Panc1 (cell line): Measurements from ENCODE around the gene MRRF. TPM values are rescaled to one million over a fixed set of nuclear protein-coding genes. Genes with fewer than 3 reads are reported as not detected.

Experiments
- ATAC-seq: fragments of 200-7000 bp; cut with Tn5 transposase; 2 replicates; pipeline ENCODE4 v1.9.1; 2020; ENCODE audit warnings: mild to moderate bottlenecking, moderate library complexity
- BruUV-seq: library from RNA; stranded (reverse); fragments of 400-500 nt; replicated peaks from 2 replicates; lab custom pipeline; 2021; lab: Mats Ljungman, UMichigan
- CTCF ChIA-PET: fragments of 300-600 bp; sonication (Branson Sonifier 250); formaldehyde crosslinking; loops from one replicate; lab custom pipeline; 2022; ENCODE audit warnings: antibody characterized with exemption; lab: Charles Lee
- POLR2A ChIA-PET: fragments of 300-600 bp; sonication (Branson Sonifier 250); formaldehyde crosslinking; loops from one replicate; lab custom pipeline; 2022; ENCODE audit warnings: antibody characterized with exemption; lab: Charles Lee
- DNase-seq: peaks from one replicate; pipeline ENCODE4 v3.0.0-alpha.2; 2010; ENCODE audit warnings: low read depth, low spot score
- H3K27ac ChIP-seq: 2 replicates; pipeline ENCODE4 v1.5.1; 2011; ENCODE audit warnings: mild to moderate bottlenecking, low read length, inconsistent platforms
- H3K27me3 ChIP-seq: fragments of 200-500 bp; sonication (Bioruptor generic); 2 replicates; pipeline ENCODE4 v1.6.0; 2014; ENCODE audit warnings: low read length, inconsistent platforms; ENCODE audit not compliant: control insufficient read depth, insufficient read depth
- H3K36me3 ChIP-seq: fragments of 200-500 bp; sonication (Bioruptor generic); 2 replicates; pipeline ENCODE4 v1.5.1; 2014; ENCODE audit warnings: inconsistent platforms, mild to moderate bottlenecking, low read length, moderate library complexity; ENCODE audit not compliant: control insufficient read depth, insufficient read depth
- H3K4me1 ChIP-seq: 2 replicates; pipeline ENCODE4 v1.5.1; 2011; ENCODE audit warnings: inconsistent platforms, mild to moderate bottlenecking, low read length, moderate library complexity; ENCODE audit not compliant: control insufficient read depth, insufficient read depth
- H3K4me3 ChIP-seq, 2 experiments: 2 replicates each; pipeline ENCODE4 v1.5.1; 2011 to 2012; ENCODE audit warnings: low read depth in 2 of 2, low read length in 2 of 2, mild to moderate bottlenecking in 2 of 2, inconsistent platforms in 1 of 2, moderate library complexity in 1 of 2
- H3K9me3 ChIP-seq: fragments of 200-500 bp; sonication (Bioruptor generic); 2 replicates; pipeline ENCODE4 v1.5.1; 2014; ENCODE audit warnings: low read depth, mild to moderate bottlenecking, inconsistent platforms, low read length, moderate library complexity; ENCODE audit not compliant: control insufficient read depth, insufficient read depth
- POLR2AphosphoS5 ChIP-seq: IDR thresholded peaks from 2 replicates; pipeline ENCODE4 v1.6.1; 2012; ENCODE audit warnings: mild to moderate bottlenecking, low read depth, low read length, moderate library complexity
- SIN3A ChIP-seq: IDR thresholded peaks from 2 replicates; pipeline ENCODE4 v1.6.1; 2012; ENCODE audit warnings: low read depth, mild to moderate bottlenecking, low read length, moderate library complexity, borderline replicate concordance; ENCODE audit not compliant: insufficient read depth
- TCF7L2 ChIP-seq: IDR thresholded peaks from 2 replicates; pipeline ENCODE4 v1.6.1; 2011; ENCODE audit warnings: mild to moderate bottlenecking, low read depth, low read length, inconsistent platforms
- in situ Hi-C: cut with HindIII; loops from 2 replicates; pipeline ENCODE4 v1.10.0; 2016; ENCODE audit warnings: low sequenced_read_pairs, low pct_unique_long_range_greater_than_20kb
- intact Hi-C: fragments of 100-400 bp; cut with micrococcal nuclease; formaldehyde crosslinking; loops from one replicate; pipeline ENCODE4 v1.10.0; 2022; ENCODE audit not compliant: unreplicated experiment
- total RNA-seq: library from RNA; stranded (reverse); gene quantifications from one replicate; pipeline ENCODE4 v1.2.1, GENCODE V29; 2021; ENCODE audit not compliant: unreplicated experiment
- TF ChIP-seq, protein P1 (sequence below), 2 experiments: IDR thresholded peaks; 2 replicates each; pipeline ENCODE4 v1.6.1; 2011 to 2012; ENCODE audit warnings: low read depth in 2 of 2, control low read depth in 1 of 2, low read length in 1 of 2, mild to moderate bottlenecking in 1 of 2, moderate library complexity in 1 of 2; ENCODE audit not compliant: insufficient read depth in 1 of 2
- TF ChIP-seq, protein P2 (sequence below): fragments of 450-650 bp; IDR thresholded peaks from 2 replicates; pipeline ENCODE4 v1.5.1; 2017; ENCODE audit warnings: mild to moderate bottlenecking

MRRF gene
- total RNA-seq, 1 experiment from 2014 or later: 28.4 TPM

DNA sequence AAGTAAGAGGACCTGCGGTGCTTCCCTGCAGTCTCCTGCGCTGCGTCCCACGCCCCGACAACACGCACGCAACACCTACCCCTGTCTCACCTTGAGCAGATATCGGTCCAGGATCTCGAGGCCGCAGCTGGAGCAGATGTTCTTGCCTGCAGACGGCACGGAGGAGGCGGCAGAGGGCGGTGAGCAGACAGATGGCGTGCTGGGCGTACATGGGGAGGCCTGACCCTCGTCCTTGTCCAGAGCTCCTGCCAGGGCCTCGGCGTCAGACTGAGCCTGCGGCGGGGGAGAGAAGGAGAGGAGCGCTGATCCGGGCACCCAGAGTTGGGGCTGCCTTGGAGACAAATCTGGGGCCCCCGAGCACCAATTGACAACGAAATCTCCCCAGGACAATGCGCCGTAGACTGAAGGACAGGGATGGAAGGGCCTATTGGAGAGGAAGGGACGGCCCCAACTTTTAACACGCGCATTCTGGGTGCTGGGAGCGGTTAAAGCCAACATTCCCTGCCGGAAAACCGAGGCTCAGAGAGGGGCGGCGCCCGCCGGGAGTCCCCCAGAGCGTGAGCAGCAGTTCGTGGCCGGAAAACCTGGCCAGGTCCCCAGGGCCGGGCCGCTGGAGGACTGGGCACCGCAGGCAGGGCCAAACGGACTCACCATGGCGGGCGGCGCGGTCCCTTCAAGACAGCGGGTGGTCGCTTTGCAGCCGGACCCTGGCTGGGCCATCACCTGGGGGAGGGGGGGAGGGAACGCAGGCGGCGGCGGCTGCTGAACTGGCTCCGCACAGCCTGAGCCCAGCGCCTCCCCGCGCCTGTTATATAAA is 37.7 kb upstream of the MRRF start:
- TF ChIP-seq, protein P1, sequence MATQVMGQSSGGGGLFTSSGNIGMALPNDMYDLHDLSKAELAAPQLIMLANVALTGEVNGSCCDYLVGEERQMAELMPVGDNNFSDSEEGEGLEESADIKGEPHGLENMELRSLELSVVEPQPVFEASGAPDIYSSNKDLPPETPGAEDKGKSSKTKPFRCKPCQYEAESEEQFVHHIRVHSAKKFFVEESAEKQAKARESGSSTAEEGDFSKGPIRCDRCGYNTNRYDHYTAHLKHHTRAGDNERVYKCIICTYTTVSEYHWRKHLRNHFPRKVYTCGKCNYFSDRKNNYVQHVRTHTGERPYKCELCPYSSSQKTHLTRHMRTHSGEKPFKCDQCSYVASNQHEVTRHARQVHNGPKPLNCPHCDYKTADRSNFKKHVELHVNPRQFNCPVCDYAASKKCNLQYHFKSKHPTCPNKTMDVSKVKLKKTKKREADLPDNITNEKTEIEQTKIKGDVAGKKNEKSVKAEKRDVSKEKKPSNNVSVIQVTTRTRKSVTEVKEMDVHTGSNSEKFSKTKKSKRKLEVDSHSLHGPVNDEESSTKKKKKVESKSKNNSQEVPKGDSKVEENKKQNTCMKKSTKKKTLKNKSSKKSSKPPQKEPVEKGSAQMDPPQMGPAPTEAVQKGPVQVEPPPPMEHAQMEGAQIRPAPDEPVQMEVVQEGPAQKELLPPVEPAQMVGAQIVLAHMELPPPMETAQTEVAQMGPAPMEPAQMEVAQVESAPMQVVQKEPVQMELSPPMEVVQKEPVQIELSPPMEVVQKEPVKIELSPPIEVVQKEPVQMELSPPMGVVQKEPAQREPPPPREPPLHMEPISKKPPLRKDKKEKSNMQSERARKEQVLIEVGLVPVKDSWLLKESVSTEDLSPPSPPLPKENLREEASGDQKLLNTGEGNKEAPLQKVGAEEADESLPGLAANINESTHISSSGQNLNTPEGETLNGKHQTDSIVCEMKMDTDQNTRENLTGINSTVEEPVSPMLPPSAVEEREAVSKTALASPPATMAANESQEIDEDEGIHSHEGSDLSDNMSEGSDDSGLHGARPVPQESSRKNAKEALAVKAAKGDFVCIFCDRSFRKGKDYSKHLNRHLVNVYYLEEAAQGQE (IDR thresholded peaks at IDR 0.05; ENCODE audit: insufficient read depth in 1 of 2, low read depth in 2 of 2, low read length in 1 of 2): no peak
- TF ChIP-seq, protein P2, sequence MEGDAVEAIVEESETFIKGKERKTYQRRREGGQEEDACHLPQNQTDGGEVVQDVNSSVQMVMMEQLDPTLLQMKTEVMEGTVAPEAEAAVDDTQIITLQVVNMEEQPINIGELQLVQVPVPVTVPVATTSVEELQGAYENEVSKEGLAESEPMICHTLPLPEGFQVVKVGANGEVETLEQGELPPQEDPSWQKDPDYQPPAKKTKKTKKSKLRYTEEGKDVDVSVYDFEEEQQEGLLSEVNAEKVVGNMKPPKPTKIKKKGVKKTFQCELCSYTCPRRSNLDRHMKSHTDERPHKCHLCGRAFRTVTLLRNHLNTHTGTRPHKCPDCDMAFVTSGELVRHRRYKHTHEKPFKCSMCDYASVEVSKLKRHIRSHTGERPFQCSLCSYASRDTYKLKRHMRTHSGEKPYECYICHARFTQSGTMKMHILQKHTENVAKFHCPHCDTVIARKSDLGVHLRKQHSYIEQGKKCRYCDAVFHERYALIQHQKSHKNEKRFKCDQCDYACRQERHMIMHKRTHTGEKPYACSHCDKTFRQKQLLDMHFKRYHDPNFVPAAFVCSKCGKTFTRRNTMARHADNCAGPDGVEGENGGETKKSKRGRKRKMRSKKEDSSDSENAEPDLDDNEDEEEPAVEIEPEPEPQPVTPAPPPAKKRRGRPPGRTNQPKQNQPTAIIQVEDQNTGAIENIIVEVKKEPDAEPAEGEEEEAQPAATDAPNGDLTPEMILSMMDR: no peak
- TF ChIP-seq SIN3A (no peak), TCF7L2 (no peak), POLR2AphosphoS5 (no peak)
- no peaks in the 10 kb centered on the region for H3K4me1 ChIP-seq
- POLR2A ChIA-PET: no interaction called here
- in situ Hi-C loops: no loop called here
- BruUV-seq: no TSS peak
- no peak for ATAC-seq
- CTCF ChIA-PET: no interaction called here
- peaks cover 7% of the 10 kb centered on the region; the same call in 1 of the 2 replicates for H3K27me3 ChIP-seq
- no peaks in the 10 kb centered on the region for H3K9me3 ChIP-seq
- DNase-seq: no peak
- no peak overlapping the region for H3K4me3 ChIP-seq
- no peaks in the 10 kb centered on the region for H3K36me3 ChIP-seq
- H3K27ac ChIP-seq: no peak overlapping the region
- intact Hi-C loops: no loop called here

DNA sequence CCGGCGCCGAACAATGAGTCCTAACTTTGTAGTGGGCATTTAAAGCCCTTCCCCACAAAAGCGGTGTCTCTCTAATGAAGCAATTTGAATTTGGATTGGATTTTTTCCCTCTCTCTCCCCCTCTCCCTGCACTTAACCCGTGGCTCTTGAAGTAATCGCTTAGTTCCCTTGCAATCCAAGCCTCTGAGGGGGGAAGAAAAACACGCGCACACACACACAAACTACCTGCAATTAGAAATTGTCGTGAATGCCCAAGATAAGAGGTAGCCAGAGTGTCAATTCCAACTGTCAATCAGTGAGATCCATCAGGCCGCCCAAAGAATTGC is 37.1 kb upstream of the MRRF start:
- intact Hi-C loops (no loop called here), in situ Hi-C loops (no loop called here)
- DNase-seq (no peak), ATAC-seq (no peak)
- Histone ChIP-seq H3K27me3 (peaks cover 7% of the 10 kb centered on the region; the same call in 1 of the 2 replicates), H3K27ac (no peak overlapping the region), H3K9me3 (no peaks in the 10 kb centered on the region), H3K4me1 (no peaks in the 10 kb centered on the region), H3K36me3 (no peaks in the 10 kb centered on the region), H3K4me3 (no peak overlapping the region)
- TF ChIP-seq SIN3A: no peak
- TF ChIP-seq, protein P2: no peak
- no peak for TF ChIP-seq TCF7L2
- TF ChIP-seq POLR2AphosphoS5: no peak
- TF ChIP-seq, protein P1 (IDR thresholded peaks at IDR 0.05; ENCODE audit: insufficient read depth in 1 of 2, low read depth in 2 of 2, low read length in 1 of 2): no peak
- BruUV-seq: no TSS peak
- ChIA-PET POLR2A (no interaction called here), CTCF (no interaction called here)
